GM21529 (cell line): ENCODE results near the gene UVSSA.
"Not testable (repeated sequence)": the region's sequence is repeated elsewhere in the genome, so short reads cannot be mapped to it uniquely, and the experiment has no call there.

Experiments used
- ATAC-seq: cut with Tn5 transposase; IDR thresholded peaks from one replicate; pipeline ENCODE4 v1.9.1; 2021; ENCODE audit not compliant: unreplicated experiment

Gene UVSSA

DNA sequence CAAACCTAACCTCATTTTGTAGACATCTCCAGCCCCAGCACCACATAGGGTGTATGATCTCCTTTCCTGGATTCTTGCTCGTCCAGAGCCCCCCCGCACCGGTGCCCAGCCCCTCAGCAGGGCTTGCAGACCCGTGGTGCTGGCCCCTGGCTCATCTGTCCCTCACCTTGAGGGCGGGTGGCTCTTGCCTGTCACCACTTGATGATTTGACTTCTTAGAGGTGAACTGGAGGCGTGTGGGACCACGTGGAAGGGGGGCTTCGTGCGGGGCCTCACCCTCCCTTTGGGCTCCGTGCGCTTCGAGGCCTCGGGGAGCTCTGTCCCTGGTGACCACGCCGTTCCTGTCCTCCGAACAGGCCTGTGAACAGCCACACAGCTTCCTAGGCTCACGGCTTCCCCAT, 15.5 kb downstream of the UVSSA start:
- ATAC-seq = no peak

DNA sequence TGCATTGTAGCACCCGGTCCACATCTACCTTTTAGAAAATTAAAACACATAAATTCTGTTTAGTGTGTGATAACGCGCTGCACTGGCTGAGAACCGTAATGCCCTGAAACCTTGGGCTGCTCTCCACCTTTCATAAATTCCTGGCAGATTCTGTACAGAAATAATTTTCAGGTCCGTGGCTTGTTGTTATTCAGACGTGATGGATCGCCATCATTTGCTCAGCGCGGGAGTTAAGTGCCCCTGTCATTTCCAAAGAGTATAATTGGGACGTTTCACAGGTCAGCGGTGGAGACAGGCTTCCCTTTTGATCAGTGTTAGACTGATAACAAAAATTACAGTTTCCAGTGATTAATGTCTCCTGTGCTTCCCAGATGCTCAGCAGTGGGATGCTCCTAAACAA, 16.5 kb downstream of the UVSSA start:
- ATAC-seq = no peak

- ATAC-seq = no peak
Observed at GRCh38 chr4:1364217-1364616, 17.2 kb downstream of the UVSSA start.

- no peak for ATAC-seq
Observed at GRCh38 chr4:1364748-1365147, 17.7 kb downstream of the UVSSA start.

GRCh38 chr4:1365271-1366178, 18.5 kb downstream of the UVSSA start:
- no peak for ATAC-seq

DNA sequence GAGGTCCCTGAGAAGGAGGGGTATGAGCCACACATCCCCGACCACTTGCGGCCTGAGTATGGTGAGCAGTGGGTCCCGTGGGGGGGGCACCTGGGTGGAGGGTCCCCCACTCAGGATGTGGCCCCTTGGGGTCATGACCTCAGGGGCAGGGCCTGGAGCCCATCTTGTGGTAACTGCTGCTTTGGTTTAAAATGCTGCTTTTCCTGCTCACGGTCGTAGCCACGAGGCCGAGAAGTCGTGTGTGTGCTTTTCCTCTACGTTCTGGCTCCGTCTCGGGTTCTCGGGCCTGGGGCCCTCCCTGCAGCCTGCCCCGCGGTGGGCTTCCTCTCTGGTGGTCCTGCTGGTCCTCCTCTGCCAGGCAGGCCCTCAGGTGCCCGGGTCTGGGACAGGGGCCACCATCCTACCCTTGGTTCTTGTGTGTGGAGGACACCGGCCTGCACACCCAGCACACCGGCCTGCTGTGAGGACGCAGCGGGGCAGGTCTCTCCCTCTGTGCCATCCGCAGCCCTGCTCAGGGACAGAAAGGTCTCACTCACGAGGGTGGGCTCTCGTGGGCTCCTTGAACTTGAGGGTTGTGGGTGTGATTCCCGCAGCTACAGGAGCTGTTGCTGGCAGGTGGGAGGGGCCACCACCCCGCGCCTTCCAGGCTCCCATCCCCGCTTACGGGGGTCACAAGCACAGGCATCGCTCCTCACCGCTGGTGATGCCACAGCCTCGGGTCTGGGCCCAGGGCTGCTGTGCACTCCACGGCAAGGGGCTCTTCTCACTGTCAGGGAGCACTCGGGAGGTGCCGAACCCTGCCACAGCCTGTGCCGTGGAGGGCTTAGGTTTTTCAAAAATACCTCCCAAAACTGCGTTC, 19.6 kb downstream of the UVSSA start:
- no peak for ATAC-seq

GRCh38 chr4:1367230-1367935, 20.4 kb downstream of the UVSSA start:
- ATAC-seq = no peak

DNA sequence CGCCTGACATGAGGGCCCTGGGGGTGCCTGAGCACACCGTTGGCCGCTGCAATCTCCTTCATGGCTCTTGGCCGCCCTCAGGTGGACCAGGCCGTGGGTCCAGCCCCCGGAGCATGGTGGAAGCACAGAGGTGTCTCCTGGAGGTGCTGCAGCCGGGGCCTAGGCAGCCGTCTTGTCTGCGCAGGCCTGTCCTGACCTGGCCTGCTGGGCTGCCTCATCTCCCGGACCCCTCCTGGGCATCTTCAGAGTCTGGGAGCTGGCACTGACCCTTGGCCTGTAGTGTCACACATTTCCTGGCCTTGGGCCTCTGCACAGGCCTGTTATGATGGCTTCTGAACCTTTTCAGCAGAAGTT, 20.9 kb downstream of the UVSSA start:
- no peak for ATAC-seq

DNA sequence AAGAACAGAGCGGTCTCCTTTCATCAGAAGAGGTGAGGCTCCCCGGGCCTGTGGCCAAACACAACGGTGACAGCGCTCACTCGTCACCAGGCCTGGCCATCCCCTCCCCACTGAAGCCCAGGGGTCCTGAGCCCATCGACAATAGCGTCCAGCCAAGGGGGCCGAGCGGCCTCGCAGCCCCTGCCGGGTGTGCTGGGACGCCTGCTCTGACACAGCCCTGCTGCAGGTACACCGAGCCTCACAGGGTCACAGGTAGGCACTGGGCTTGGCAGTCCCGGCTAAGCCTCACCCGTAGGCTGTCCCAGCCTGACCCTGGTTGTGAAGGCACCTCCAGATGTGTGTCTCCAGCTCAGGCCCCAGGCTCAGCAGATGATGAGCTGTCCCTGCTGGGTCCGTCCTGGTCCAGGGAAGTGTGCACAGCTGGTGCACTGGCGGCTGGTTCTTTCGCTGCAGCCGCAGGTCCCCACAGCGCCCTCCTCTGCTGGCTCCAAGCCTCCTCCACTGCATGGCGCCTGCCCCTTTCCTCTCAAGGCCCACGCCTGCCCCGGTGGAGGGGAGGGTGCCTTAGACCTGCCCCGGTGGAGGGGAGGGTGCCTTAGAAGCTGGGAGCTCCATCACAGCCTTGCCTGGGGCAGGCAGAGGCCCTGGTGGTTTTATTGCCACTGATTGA, 21.5 kb downstream of the UVSSA start:
- no peak for ATAC-seq

DNA sequence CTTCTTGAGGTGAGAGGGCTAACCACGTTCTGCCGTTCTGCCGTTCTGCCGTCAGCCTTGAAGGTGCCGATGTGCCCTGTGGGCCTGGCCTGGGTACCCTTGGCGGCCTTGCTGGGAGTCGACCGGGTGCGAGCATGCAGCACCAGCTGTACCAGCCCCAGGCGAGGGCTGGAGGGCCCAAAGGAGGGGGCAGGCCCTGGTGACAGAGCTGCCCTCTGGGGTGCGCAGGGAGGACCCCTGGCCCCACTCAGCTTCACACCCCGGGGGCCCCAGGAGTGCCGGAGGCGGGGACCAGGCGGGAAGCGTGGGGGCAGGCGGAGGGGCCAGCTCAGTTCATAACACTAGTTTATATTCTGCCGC, 22.1 kb downstream of the UVSSA start:
- no peak for ATAC-seq

DNA sequence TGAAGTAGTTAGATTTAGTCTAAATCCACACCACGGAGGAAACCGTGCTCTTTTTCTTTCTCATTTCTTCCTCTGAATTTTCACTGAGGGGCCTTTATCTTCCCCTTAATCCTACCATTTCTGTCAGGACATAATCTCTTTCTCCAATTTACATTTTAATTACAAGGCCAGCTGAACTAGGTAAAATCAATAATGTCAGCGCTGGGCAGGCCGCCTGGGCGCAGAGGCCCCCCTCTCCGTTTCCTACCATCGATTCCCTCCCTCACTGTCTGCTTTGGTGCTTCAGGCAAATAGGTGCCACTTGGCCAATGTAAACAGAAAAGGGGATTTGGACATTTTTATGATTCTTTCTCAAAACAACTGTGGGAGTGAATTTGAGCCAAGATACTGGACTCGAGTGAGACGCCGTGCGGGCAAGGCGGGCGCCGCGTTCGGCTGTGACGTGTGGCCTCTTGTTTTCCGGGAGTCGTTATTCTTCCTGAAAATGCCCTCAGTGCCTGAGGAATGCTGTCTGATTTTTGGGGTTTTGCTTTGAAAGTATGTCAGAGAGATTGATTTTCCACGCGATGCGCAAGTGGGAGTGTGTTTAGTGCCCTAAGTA, 22.6 kb downstream of the UVSSA start:
- no peak for ATAC-seq

GRCh38 chr4:1370321-1371124, 23.5 kb downstream of the UVSSA start:
- ATAC-seq = no peak

DNA sequence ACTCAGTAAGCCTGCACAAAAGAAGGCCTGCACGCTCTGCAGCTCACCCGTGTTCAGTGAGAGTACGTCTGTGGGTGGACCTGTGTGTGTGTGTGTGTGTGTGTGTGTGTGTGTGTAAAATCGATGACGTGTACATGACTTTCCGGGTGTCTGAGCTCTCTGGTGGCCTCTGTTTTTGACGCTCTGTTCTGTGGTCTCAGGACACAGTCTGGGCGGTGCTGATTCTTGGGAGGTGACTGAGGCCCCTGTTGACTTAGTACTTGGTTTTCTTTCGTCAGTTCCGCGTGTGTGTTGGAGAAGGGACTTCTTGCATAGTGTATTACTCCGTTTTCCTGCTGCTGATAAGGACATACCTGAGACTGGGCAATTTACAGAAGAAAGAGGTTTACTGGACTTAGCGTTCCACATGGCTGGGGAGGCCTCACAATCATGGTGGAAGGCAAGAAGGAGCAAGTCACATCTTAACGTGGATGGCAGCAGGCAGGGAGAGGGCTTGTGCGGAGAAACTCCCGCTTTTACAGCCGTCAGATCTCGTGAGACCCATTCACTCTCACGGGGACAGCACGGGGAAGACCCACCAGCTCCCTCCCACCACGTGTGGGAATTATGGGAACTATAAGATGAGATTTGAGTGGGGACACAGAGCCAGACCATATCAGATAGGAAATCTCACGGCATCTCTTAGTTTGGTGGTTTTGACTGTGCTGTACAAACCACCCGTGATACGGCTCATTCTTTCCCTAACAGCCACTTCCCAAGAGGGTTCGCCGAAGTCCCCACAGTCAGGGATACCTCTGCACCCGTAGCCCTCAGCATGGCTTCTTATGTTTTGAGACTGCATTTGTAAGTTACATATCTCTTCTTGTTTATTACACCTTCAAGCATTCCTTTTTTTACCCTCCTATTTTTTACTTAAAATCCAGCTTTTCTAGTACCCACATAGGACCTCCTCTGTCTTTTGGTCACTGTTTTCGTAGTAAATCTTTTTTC, 24.5 kb downstream of the UVSSA start:
- ATAC-seq = no peak

GRCh38 chr4:1372576-1372975, 25.6 kb downstream of the UVSSA start:
- not testable (repeated sequence) for ATAC-seq

DNA sequence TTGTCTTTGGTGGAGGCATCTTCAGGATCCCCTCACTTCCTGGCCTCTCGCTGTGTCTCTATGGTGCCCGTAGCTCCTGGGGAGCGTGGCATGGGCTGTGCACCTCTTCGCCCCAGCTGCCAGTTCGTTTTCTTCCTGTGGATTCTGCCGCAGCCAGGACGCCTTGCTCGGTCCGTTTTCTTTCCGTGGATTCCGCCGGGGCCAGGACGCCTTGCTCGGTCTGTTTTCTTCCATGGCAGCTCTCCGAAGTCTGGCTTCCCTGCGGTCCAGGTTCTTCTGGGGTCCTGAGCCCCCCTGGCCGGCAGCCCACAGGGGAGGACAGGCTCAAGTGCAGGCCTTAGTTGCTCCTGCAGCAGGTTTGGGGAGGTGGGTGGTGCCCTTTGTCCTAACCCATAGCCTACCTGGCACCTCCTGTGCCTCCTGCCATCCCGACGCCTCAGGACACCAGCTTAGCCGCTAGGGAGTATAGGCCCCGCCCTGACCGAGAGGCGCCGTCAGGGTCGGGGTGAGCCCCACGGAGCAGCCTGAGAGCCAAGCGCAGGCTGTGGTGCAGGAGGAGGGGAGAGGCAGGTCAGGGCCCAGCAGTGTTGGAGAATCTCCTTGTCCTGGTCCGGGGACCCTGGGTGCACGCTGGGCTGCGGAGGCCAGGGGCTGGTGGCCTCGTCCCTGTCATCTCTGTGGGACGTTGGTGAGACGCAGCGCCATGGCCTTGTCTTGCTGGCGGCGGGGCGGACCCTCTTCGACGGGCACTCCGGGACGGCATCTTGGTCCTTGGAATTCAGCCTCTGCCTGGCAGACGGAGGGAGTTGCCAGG, 27.1 kb downstream of the UVSSA start:
- ATAC-seq = no peak

GRCh38 chr4:1374706-1375045, 27.7 kb downstream of the UVSSA start:
- ATAC-seq = no peak

DNA sequence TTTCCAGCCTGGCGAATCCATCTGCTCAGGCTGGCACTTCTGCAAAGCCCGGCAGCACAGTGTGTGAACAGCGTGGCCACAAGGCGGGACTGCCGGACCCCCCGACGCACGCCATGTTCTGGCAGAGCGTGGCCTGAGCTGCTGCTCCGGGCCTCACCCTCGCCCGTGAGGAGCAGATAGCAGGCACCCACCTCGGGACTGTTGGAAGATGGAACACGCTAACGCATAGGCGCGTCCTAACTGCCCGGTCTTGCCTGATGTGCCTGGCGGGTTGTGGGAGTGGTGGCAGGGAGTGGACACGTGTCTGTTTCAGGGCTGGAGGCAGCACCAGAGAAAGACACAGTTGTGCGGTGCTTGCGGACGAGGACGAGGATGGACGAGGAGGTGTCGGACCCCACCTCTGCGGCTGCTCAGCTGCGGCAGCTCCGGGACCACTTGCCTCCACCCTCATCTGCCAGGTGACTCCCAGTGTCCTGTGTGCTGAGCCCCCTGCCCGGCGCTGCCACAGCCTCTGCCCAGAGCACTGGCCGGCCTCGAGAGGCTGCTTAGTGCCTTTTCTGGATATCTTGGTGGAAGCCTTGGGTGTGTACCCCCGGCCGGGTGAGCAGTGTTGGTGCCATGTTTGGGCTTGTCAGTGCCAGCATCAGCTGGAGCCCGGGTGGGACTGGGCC, 28.2 kb downstream of the UVSSA start:
- no peak for ATAC-seq
